ENCODE measurements around the gene ZNF660. TPM values are rescaled to one million over a fixed set of nuclear protein-coding genes. Genes with fewer than 3 reads are reported as not detected.

Gene ZNF660
- total RNA-seq, 4 donors from 2014 or later, result 2.8 to 9.2 (median 5.4) TPM

Other genes starting within 250 kb of the ZNF660 start
- gene TCAIM, start 246.2 kb upstream of the ZNF660 start, total RNA-seq, result 10 to 100 TPM; 26.2 to 33.3 (median 27.7) TPM
- 1 to 10 TPM; 9.0 to 9.9 (median 9.2) TPM for gene ZNF445, start 107.3 kb upstream of the ZNF660 start, total RNA-seq
- gene ZKSCAN7, start 29.8 kb upstream of the ZNF660 start, total RNA-seq, result 10 to 100 TPM in 2 of 4 donors, 1 to 10 TPM in 2; 6.1 to 12.0 (median 10.0) TPM
- 10 to 100 TPM; 17.4 to 39.2 (median 26.9) TPM for gene ZNF197, start 40.1 kb downstream of the ZNF660 start, total RNA-seq
- 10 to 100 TPM in 3 of 4 donors, 1 to 10 TPM in 1; 8.6 to 19.2 (median 12.5) TPM for gene ZNF35, start 63.8 kb downstream of the ZNF660 start, total RNA-seq
- 10 to 100 TPM in 1 of 4 donors, 1 to 10 TPM in 3; 6.4 to 11.1 (median 8.2) TPM for gene ZNF502, start 127.7 kb downstream of the ZNF660 start, total RNA-seq
- 10 to 100 TPM in 1 of 4 donors, 1 to 10 TPM in 3; 2.8 to 15.9 (median 4.6) TPM for gene ZNF501, start 144.7 kb downstream of the ZNF660 start, total RNA-seq
- gene KIAA1143, start 176.7 kb downstream of the ZNF660 start, total RNA-seq, result 10 to 100 TPM; 28.4 to 38.7 (median 30.4) TPM
- 1 to 10 TPM in 1 of 4 donors, under 1 TPM in 2, not detected in 1; 0.15 to 1.8 (median 0.33) TPM for gene KIF15, start 176.8 kb downstream of the ZNF660 start, total RNA-seq